Activated CD8-positive, alpha-beta memory T cell treated with anti-CD3 and anti-CD28 coated beads, Interleukin-2, amount 50 U/mL, for 48 hours (primary cell): ENCODE results near the gene FAM120AOS.

Experiments
- DNase-seq: peaks from one replicate; pipeline ENCODE4 v3.0.0-alpha.2; 2020

FAM120AOS gene

GRCh38 chr9:93436655-93437407 is 16.6 kb downstream of the FAM120AOS start:
- DNase-seq = no peak

- no peak for DNase-seq
Measured at GRCh38 chr9:93436218-93436617, 17.2 kb downstream of the FAM120AOS start.

GRCh38 chr9:93435386-93435785 is 18.0 kb downstream of the FAM120AOS start:
- no peak for DNase-seq

GRCh38 chr9:93434056-93434455 is 19.3 kb downstream of the FAM120AOS start:
- no peak for DNase-seq

- DNase-seq = no peak
Measured at GRCh38 chr9:93432964-93433363, 20.4 kb downstream of the FAM120AOS start.

GRCh38 chr9:93431539-93432105 is 21.8 kb downstream of the FAM120AOS start:
- no peak for DNase-seq

- no peak for DNase-seq
Measured at GRCh38 chr9:93427655-93428379, 25.6 kb downstream of the FAM120AOS start.

GRCh38 chr9:93422977-93423616 is 30.3 kb downstream of the FAM120AOS start:
- DNase-seq = no peak

GRCh38 chr9:93419023-93419422 is 34.4 kb downstream of the FAM120AOS start:
- DNase-seq = no peak

- DNase-seq = no peak
Measured at GRCh38 chr9:93417538-93417937, 35.8 kb downstream of the FAM120AOS start.

GRCh38 chr9:93416530-93417235 is 36.7 kb downstream of the FAM120AOS start:
- no peak for DNase-seq

- no peak for DNase-seq
Measured at GRCh38 chr9:93415176-93415690, 38.1 kb downstream of the FAM120AOS start.

GRCh38 chr9:93413530-93413929 is 39.9 kb downstream of the FAM120AOS start:
- no peak for DNase-seq

- DNase-seq = no peak
Measured at GRCh38 chr9:93406371-93406770, 47.0 kb downstream of the FAM120AOS start.

- no peak for DNase-seq
Measured at GRCh38 chr9:93398471-93398870, 54.9 kb downstream of the FAM120AOS start.

GRCh38 chr9:93397661-93398373 is 55.6 kb downstream of the FAM120AOS start:
- no peak for DNase-seq
